ENCODE measurements around the gene BOD1L2. TPM values are rescaled to one million over a fixed set of nuclear protein-coding genes. Genes with fewer than 3 reads are reported as not detected.
A peak's percentile ranks its signal among the peaks of the same experiment; 100 is the strongest.

The BOD1L2 gene
- total RNA-seq, 6 experiments from 2014 or later: not detected

- TF ChIP-seq POLR2A (IDR thresholded peaks at IDR 0.05) (no peak), CTCF (IDR thresholded peaks at IDR 0.05) (no peak)
Measured at GRCh38 chr18:57128220-57128932, 18.5 kb upstream of the BOD1L2 start.

GRCh38 chr18:57131101-57131500, 15.8 kb upstream of the BOD1L2 start:
- no peak overlapping the region for H3K4me3 ChIP-seq
- 96% methylated on average over 3 of the region's 5 CpGs for WGBS (ENCODE audit: insufficient coverage, low coverage, low lambda C conversion rate, missing lambda C conversion rate)
- H3K9me3 ChIP-seq: no peaks in the 10 kb centered on the region
- DNase-seq: no peak
- H3K27ac ChIP-seq: no peak overlapping the region
- ATAC-seq: no peak
- H3K36me3 ChIP-seq: no peaks in the 10 kb centered on the region
- H3K4me1 ChIP-seq: peaks cover 0 to 29% (median 8%) of the 10 kb centered on the region in 4 donors
- TF ChIP-seq POLR2A (IDR thresholded peaks at IDR 0.05): no peak
- TF ChIP-seq CTCF (IDR thresholded peaks at IDR 0.05): no peak
- H3K27me3 ChIP-seq: no peaks in the 10 kb centered on the region
- intact Hi-C loops (cut with DNase I): no loop called here

More at GRCh38 chr18:57128220-57128932, 18.5 kb upstream of the BOD1L2 start:
- H3K4me1 ChIP-seq: peaks cover 0 to 29% (median 8%) of the 10 kb centered on the region in 4 donors
- H3K27ac ChIP-seq: peak overlapping the region in 1 of 3 donors; percentile 56
- H3K36me3 ChIP-seq: no peaks in the 10 kb centered on the region
- H3K27me3 ChIP-seq: no peaks in the 10 kb centered on the region
- no peak overlapping the region for H3K4me3 ChIP-seq
- peak in 2 of 3 donors; percentile 50 to 57 for DNase-seq
- intact Hi-C loops (cut with DNase I): no loop called here
- H3K9me3 ChIP-seq: no peaks in the 10 kb centered on the region
- WGBS (ENCODE audit: insufficient coverage, low coverage, low lambda C conversion rate, missing lambda C conversion rate): 28% methylated on average over 7 of the region's 8 CpGs
- ATAC-seq: peak; percentile 55 to 76 (median 69)

- TF ChIP-seq CTCF (IDR thresholded peaks at IDR 0.05): no peak
- H3K4me3 ChIP-seq: no peak overlapping the region
- peaks cover 0 to 29% (median 8%) of the 10 kb centered on the region in 4 donors for H3K4me1 ChIP-seq
- no peaks in the 10 kb centered on the region for H3K9me3 ChIP-seq
- DNase-seq: peak; percentile 54 to 84 (median 80)
- H3K36me3 ChIP-seq: no peaks in the 10 kb centered on the region
- peak overlapping the region in 2 of 3 donors; percentile 50 to 57 for H3K27ac ChIP-seq
- no peaks in the 10 kb centered on the region for H3K27me3 ChIP-seq
- peak; percentile 83 to 94 (median 88) for ATAC-seq
- intact Hi-C loops (cut with DNase I): no loop called here
Measured at GRCh38 chr18:57131782-57132181, 15.1 kb upstream of the BOD1L2 start.

DNA sequence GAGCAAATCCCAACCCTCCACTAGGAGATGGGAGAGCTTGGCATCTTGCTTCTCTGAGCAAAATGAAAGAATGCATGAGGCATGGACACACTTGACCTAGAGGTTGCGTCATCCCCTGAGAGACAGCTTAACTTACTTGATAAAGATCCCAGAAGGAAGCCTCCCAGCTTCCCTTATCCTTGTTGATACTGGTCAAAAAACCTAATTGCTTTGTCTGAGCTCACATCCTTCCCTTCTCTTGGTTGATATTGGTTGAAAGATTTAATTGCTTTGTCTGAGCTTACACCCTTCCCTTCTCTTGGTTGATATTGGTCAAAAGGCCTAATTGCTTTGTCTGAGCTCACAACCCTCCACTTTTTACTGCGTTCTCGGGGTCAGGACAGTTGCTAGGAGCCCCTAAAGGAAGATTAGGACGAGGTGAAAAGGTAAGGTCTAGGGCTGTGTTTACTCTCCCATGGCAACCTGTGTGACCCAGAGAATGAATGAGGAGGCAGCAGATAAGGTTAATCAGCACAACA, 12.2 kb upstream of the BOD1L2 start:
- no peak overlapping the region for H3K4me3 ChIP-seq
- H3K4me1 ChIP-seq: peaks cover 0 to 12% (median 5%) of the 10 kb centered on the region in 4 donors
- WGBS (ENCODE audit: insufficient coverage, low coverage, low lambda C conversion rate, missing lambda C conversion rate): 48% methylated on average over 4 of the region's 4 CpGs
- H3K27ac ChIP-seq: no peak overlapping the region
- H3K9me3 ChIP-seq: no peaks in the 10 kb centered on the region
- ATAC-seq (no peak), DNase-seq (no peak)
- H3K36me3 ChIP-seq: no peaks in the 10 kb centered on the region
- TF ChIP-seq CTCF (IDR thresholded peaks at IDR 0.05) (no peak), POLR2A (IDR thresholded peaks at IDR 0.05) (no peak)
- intact Hi-C loops (cut with DNase I): no loop called here
- no peaks in the 10 kb centered on the region for H3K27me3 ChIP-seq
